HepG2 (cell line): ENCODE results near the gene SCN8A. TPM values are rescaled to one million over a fixed set of nuclear protein-coding genes. Genes with fewer than 3 reads are reported as not detected.

Source experiments
- ATF7-NPFF ChIP-seq: sonication (generic); formaldehyde crosslinking; IDR thresholded peaks from 2 replicates; pipeline ENCODE4 v1.8.1; 2023; ENCODE audit warnings: mild to moderate bottlenecking, low read depth, missing genetic modification reagents, moderate library complexity
- BRCA1 ChIP-seq: sonication (generic); formaldehyde crosslinking; IDR thresholded peaks from 2 replicates; pipeline ENCODE4 v1.4.0; 2020; ENCODE audit warnings: missing genetic modification reagents
- CENPBD1 ChIP-seq: sonication (generic); formaldehyde crosslinking; IDR thresholded peaks from 2 replicates; pipeline ENCODE4 v1.8.0; 2022; ENCODE audit warnings: missing genetic modification reagents, low read depth, mild to moderate bottlenecking, borderline replicate concordance
- CTCF ChIP-seq: sonication (generic); formaldehyde crosslinking; IDR thresholded peaks from 2 replicates; pipeline ENCODE4 v1.5.0; 2020; ENCODE audit warnings: mild to moderate bottlenecking, missing genetic modification reagents, moderate library complexity
- DMTF1 ChIP-seq: sonication (generic); formaldehyde crosslinking; IDR thresholded peaks from 2 replicates; pipeline ENCODE4 v1.4.0; 2020; ENCODE audit warnings: mild to moderate bottlenecking, missing genetic modification reagents
- E2F2 ChIP-seq: sonication (generic); formaldehyde crosslinking; IDR thresholded peaks from 2 replicates; pipeline ENCODE4 v1.4.0; 2020; ENCODE audit warnings: missing genetic modification reagents, borderline replicate concordance
- KAT7 ChIP-seq: IDR thresholded peaks from 2 replicates; pipeline ENCODE4 v1.6.1; 2018; ENCODE audit warnings: borderline replicate concordance, missing compliant biosample characterization
- KDM5A ChIP-seq: fragments of 200-600 bp; sonication (generic); IDR thresholded peaks from 2 replicates; pipeline ENCODE4 v1.7.0; 2018; ENCODE audit warnings: antibody characterized with exemption, mild to moderate bottlenecking, low read length, borderline replicate concordance
- MEF2D ChIP-seq: sonication (generic); formaldehyde crosslinking; IDR thresholded peaks from 2 replicates; pipeline ENCODE4 v1.5.1; 2020; ENCODE audit warnings: mild to moderate bottlenecking, missing genetic modification reagents
- NFRKB ChIP-seq: fragments of 450-650 bp; IDR thresholded peaks from 2 replicates; pipeline ENCODE4 v1.6.1; 2017
- PRDM15 ChIP-seq: sonication (generic); formaldehyde crosslinking; IDR thresholded peaks from 2 replicates; pipeline ENCODE4 v1.4.0; 2020; ENCODE audit warnings: missing genetic modification reagents
- RBFOX2 ChIP-seq: fragments of 200-400 bp; formaldehyde crosslinking; IDR thresholded peaks from 2 replicates; pipeline ENCODE4 v1.6.1; 2017; ENCODE audit warnings: low read depth, mild to moderate bottlenecking, low read length
- SRSF1 ChIP-seq: fragments of 200-400 bp; formaldehyde crosslinking; optimal IDR thresholded peaks from 2 replicates; pipeline ENCODE3; 2017; ENCODE audit warnings: mild to moderate bottlenecking, low read depth, low read length, moderate library complexity
- ZBTB7B ChIP-seq: sonication (generic); formaldehyde crosslinking; IDR thresholded peaks from 2 replicates; pipeline ENCODE4 v1.4.0; 2020; ENCODE audit warnings: missing genetic modification reagents
- ZC3H4 ChIP-seq: sonication (generic); formaldehyde crosslinking; IDR thresholded peaks from 2 replicates; pipeline ENCODE4 v1.4.0; 2020; ENCODE audit warnings: missing genetic modification reagents, borderline replicate concordance
- ZFX ChIP-seq: sonication (generic); formaldehyde crosslinking; IDR thresholded peaks from 2 replicates; pipeline ENCODE4 v1.4.0; 2020; ENCODE audit warnings: mild to moderate bottlenecking, low read depth, missing genetic modification reagents, moderate library complexity
- ZNF335 ChIP-seq: sonication (generic); formaldehyde crosslinking; IDR thresholded peaks from 2 replicates; pipeline ENCODE4 v1.4.0; 2020; ENCODE audit warnings: missing genetic modification reagents
- ZNF891 ChIP-seq: sonication (generic); formaldehyde crosslinking; IDR thresholded peaks from 2 replicates; pipeline ENCODE4 v1.5.0; 2020; ENCODE audit warnings: mild to moderate bottlenecking, missing genetic modification reagents
- polyA plus RNA-seq, 8 experiments: library from polyadenylated mRNA; depleted of rRNA in 3 of 8; stranded (reverse) in 7 of 8; unstranded in 1 of 8; fragments of >200 nt; fragmentation: Illumina TruSeq in 4 of 8; extraction: Trizol in 4 of 8; gene quantifications; 2 replicates each; pipeline versions ENCODE4 v1.2.1 to v1.2.3, GENCODE V29; 2011 to 2016; ENCODE audit warnings: low read depth in 4 of 8, missing spikeins in 1 of 8, mixed read lengths in 1 of 8; ENCODE audit not compliant: insufficient read depth in 1 of 8
- total RNA-seq, 5 experiments: library from RNA; depleted of rRNA; stranded (reverse); fragments of >200 nt; fragmentation: Illumina TruSeq; extraction: Trizol; gene quantifications; 2 replicates each; pipeline ENCODE4 v1.2.3, GENCODE V29; 2016; ENCODE audit warnings: low read depth in 1 of 5
- TF ChIP-seq, protein P1 (sequence below): IDR thresholded peaks from 2 replicates; pipeline ENCODE4 v1.6.1; 2012; ENCODE audit warnings: inconsistent platforms

The SCN8A gene
- total and polyA plus RNA-seq, 2 of the 13 experiments (the other 11 are each of a cell fraction or from before 2014, with no cell fraction given), result 0.57 to 1.4 TPM

- 0 out of 2 replicates have a peak, but pooled peaks have one; percentile 54 for TF ChIP-seq ZNF891 (CRISPR knock-in tag)
- no peak for TF ChIP-seq ZNF335
- no peak for TF ChIP-seq CENPBD1 (CRISPR knock-in tag)
- peak; percentile 28 for TF ChIP-seq SRSF1
- no peak for TF ChIP-seq ZC3H4 (CRISPR knock-in tag)
- no peak for TF ChIP-seq E2F2
- no peak for TF ChIP-seq NFRKB
- no peak for TF ChIP-seq DMTF1 (CRISPR knock-in tag)
- TF ChIP-seq BRCA1, result no peak
- TF ChIP-seq, protein P1, sequence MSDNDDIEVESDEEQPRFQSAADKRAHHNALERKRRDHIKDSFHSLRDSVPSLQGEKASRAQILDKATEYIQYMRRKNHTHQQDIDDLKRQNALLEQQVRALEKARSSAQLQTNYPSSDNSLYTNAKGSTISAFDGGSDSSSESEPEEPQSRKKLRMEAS, result no peak
- TF ChIP-seq ATF7-NPFF (CRISPR knock-in tag), result no peak
- TF ChIP-seq KDM5A, result no peak
- TF ChIP-seq ZFX (CRISPR knock-in tag), result no peak
- no peak for TF ChIP-seq KAT7 (CRISPR knock-in tag)
- TF ChIP-seq ZBTB7B (CRISPR knock-in tag), result peak; percentile 63; the same call in 1 of the 2 replicates
- no peak for TF ChIP-seq PRDM15
- TF ChIP-seq MEF2D (CRISPR knock-in tag), result no peak
- TF ChIP-seq RBFOX2, result peak; percentile 47
- no peak for TF ChIP-seq CTCF (CRISPR knock-in tag)
Measured at GRCh38 chr12:51591016-51591901, at the start of gene SCN8A (continued).
